ENCODE results near the gene ZNF710. TPM values are rescaled to one million over a fixed set of nuclear protein-coding genes. Genes with fewer than 3 reads are reported as not detected.

The ZNF710 gene
- total and polyA plus RNA-seq, 2 of the 8 experiments (the other 6 are each of a cell fraction or from before 2014, with no cell fraction given) = 10.5 to 24.0 TPM

DNA sequence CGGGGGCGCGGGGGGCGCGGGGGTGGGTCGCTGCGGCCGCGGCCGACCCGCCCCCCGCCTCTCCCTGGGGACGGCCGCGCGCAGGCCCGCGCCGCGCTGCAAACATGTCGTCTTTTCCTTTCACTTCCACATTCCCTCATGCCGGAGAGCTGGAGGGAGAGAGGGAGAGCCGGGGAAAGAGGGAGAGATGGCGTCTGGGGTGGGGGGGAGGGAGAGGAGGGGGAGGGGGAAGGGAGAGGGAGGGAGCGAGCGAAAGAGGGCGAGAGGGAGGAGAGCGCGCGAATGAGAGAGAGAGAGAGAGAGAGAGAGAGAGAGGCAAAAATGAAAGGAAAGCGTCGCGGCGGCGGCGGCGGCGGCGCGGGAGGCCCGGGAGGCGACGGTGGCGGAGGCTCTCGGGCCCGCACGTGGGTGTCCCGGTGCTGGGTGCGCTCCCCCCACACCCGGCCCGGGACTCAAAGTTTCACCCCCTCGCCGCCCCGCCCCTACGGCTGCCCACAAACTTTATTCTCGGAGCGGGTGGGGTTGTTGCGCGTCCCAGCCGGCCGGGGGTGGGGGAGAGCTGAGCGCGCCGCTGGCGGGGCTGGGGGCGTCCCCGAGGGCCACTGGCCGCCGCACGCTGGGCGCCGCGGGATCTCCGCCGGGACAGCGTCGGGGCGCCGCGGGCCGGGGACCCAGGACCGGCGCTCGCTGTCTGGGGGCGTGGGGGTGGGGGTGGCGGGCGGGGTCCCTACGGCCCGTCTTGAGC is 731 bp downstream of the ZNF710 start:
- peaks cover 6% of the 10 kb centered on the region; the same call in 1 of the 2 replicates for H3K23me2 ChIP-seq (ENCODE audit: low read depth, low read length)
- H3K4me1 ChIP-seq (replicated peaks in 1 of 4; ENCODE audit: control insufficient read depth in 3 of 4, insufficient read depth in 4 of 4, low read length in 3 of 4) = peaks cover 18 to 33% (median 20%) of the 10 kb centered on the region in 4 experiments
- H4K5ac ChIP-seq (ENCODE audit: insufficient read length, low read depth, low read length) = no peak overlapping the region
- H3K18ac ChIP-seq (ENCODE audit: extremely low read depth, low read length) = no peak overlapping the region
- no peak overlapping the region for H2AFZ ChIP-seq (ENCODE audit: low read length)
- H3K27me3 ChIP-seq (replicated peaks in 1 of 4; ENCODE audit: control insufficient read depth in 3 of 4, extremely low read depth in 1 of 4, insufficient read depth in 3 of 4, low read length in 3 of 4) = peaks cover 0 to 7% (median 2%) of the 10 kb centered on the region in 4 experiments; a peak in 2 of 7 replicates
- no peak overlapping the region for H2BK20ac ChIP-seq (ENCODE audit: low read length)
- peaks cover 11 to 21% of the 10 kb centered on the region in 2 experiments for H4K20me1 ChIP-seq (replicated peaks in 1 of 2; ENCODE audit: control insufficient read depth in 1 of 2, insufficient read depth in 2 of 2, low read length in 2 of 2)
- no peak overlapping the region for H2BK120ac ChIP-seq (replicated peaks; ENCODE audit: low read depth, low read length)
- no peak overlapping the region for H4K91ac ChIP-seq (replicated peaks; ENCODE audit: insufficient read length, low read length)
- H2AK5ac ChIP-seq (ENCODE audit: low read depth, low read length) = no peak overlapping the region
- H3K4ac ChIP-seq (replicated peaks; ENCODE audit: insufficient read length, low read depth, low read length) = no peak overlapping the region
- ChIA-PET POLR2A (ENCODE audit: partially characterized antibody) (interaction anchor here (0.6 to 4.3 kb wide), 13 partner anchors 13 to 242 kb away, joined by 3 to 29 read pairs (median 4); partner anchors contain the start of gene AP3S2), CTCF (ENCODE audit: partially characterized antibody) (interaction anchor here (0.6 to 2.7 kb wide), 4 partner anchors 35 to 85 kb away, joined by 3 to 9 read pairs (median 4); no protein-coding TSS in a partner anchor)
- no peak overlapping the region for H2BK12ac ChIP-seq (ENCODE audit: low read depth, low read length)
- no peaks in the 10 kb centered on the region; a peak in 1 of 8 replicates for H3K36me3 ChIP-seq (ENCODE audit: control insufficient read depth in 2 of 4, insufficient read depth in 4 of 4, low read length in 3 of 4)
- peak overlapping the region; percentile 56 to 88 (median 71) for H3K4me3 ChIP-seq (ENCODE audit: extremely low read depth in 1 of 4, insufficient read depth in 2 of 4, low read depth in 3 of 4, low read length in 4 of 4)
- H3K4me2 ChIP-seq (ENCODE audit: insufficient read depth in 1 of 2, low read depth in 2 of 2, low read length in 2 of 2) = peak overlapping the region; percentile 50 to 84
- WGBS, 2 experiments (ENCODE audit: extremely low coverage in 1 of 2, insufficient coverage in 1 of 2, insufficient read length in 1 of 2, insufficient replicate concordance in 2 of 2, low coverage in 1 of 2, low lambda C conversion rate in 2 of 2, missing lambda C conversion rate in 1 of 2) = 0% methylated on average over 3 of the region's 89 CpGs; no CpG with 5 or more reads in 1 of the 2 experiments
- peaks cover 11 to 38% of the 10 kb centered on the region in 2 experiments for H3K79me2 ChIP-seq (ENCODE audit: control insufficient read depth in 1 of 2, insufficient read depth in 2 of 2, low read length in 2 of 2)
- H3K14ac ChIP-seq (ENCODE audit: insufficient read length) = no peak overlapping the region
- H2BK15ac ChIP-seq (ENCODE audit: low read length) = no peak overlapping the region
- H3K79me1 ChIP-seq (ENCODE audit: low read depth, low read length) = peaks cover 2% of the 10 kb centered on the region; the same call in 1 of the 2 replicates
- no peak overlapping the region; the same call in 1 of the 2 replicates for H2BK5ac ChIP-seq (ENCODE audit: low read depth, low read length)
- H3K23ac ChIP-seq (ENCODE audit: insufficient read length) = no peak overlapping the region
- H3K9ac ChIP-seq (replicated peaks in 1 of 4; ENCODE audit: extremely low read depth in 1 of 4, low read depth in 3 of 4, low read length in 3 of 4) = peak overlapping the region; percentile 29 to 71 (median 56); a peak in 5 of 7 replicates
- H4K8ac ChIP-seq (ENCODE audit: extremely low read depth, insufficient read depth, low read length) = peak overlapping the region; percentile 53
- H3K9me3 ChIP-seq (ENCODE audit: insufficient read depth in 2 of 2, low read depth in 1 of 2, low read length in 1 of 2) = no peaks in the 10 kb centered on the region
- FAIRE-seq (no peak), DNase-seq (ENCODE audit: low read depth in 1 of 2, low spot score in 2 of 2) (peak in 1 of 2 experiments; percentile 65)
- no peak overlapping the region for H3K56ac ChIP-seq (replicated peaks; ENCODE audit: insufficient read length, low read depth, low read length)
- no peak overlapping the region; the same call in 1 of the 2 replicates for H3K27ac ChIP-seq (ENCODE audit: low read depth, low read length)
- TF ChIP-seq CBX8 (IDR thresholded peaks at IDR 0.05; ENCODE audit: borderline replicate concordance, low read depth, low read length) (no peak), POLR2AphosphoS5 (IDR thresholded peaks at IDR 0.05; ENCODE audit: low read depth, low read length) (peak; percentile 18; the same call in 1 of the 2 replicates), NANOG (IDR thresholded peaks at IDR 0.05; ENCODE audit: insufficient read depth, low read depth, low read length, poor library complexity, severe bottlenecking) (no peak), FOSL1 (IDR thresholded peaks at IDR 0.05; ENCODE audit: insufficient read depth, low read depth, low read length) (no peak), ASH2L (IDR thresholded peaks at IDR 0.05; ENCODE audit: low read length) (peak; percentile 58), PHF8 (conservative IDR thresholded peaks at IDR 0.05; ENCODE audit: low read depth, low read length) (0 out of 2 replicates have a peak, but pooled peaks have one; percentile 41), JUND (IDR thresholded peaks at IDR 0.05; ENCODE audit: low read length) (no peak)
- TF ChIP-seq, protein P1, sequence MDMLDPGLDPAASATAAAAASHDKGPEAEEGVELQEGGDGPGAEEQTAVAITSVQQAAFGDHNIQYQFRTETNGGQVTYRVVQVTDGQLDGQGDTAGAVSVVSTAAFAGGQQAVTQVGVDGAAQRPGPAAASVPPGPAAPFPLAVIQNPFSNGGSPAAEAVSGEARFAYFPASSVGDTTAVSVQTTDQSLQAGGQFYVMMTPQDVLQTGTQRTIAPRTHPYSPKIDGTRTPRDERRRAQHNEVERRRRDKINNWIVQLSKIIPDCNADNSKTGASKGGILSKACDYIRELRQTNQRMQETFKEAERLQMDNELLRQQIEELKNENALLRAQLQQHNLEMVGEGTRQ (IDR thresholded peaks at IDR 0.05; ENCODE audit: low read length) = no peak
- TF ChIP-seq, protein P2, sequence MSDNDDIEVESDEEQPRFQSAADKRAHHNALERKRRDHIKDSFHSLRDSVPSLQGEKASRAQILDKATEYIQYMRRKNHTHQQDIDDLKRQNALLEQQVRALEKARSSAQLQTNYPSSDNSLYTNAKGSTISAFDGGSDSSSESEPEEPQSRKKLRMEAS (IDR thresholded peaks at IDR 0.05) = peak; percentile 71; the same call in 1 of the 2 replicates

Measured in H1 (cell line).